Measurements from ENCODE around the gene HEATR5A. TPM values are rescaled to one million over a fixed set of nuclear protein-coding genes. Genes with fewer than 3 reads are reported as not detected.

HEATR5A gene
- total and polyA plus RNA-seq, 2 of the 13 experiments (the other 11 are each of a cell fraction or from before 2014, with no cell fraction given): 36.4 to 105 TPM

DNA sequence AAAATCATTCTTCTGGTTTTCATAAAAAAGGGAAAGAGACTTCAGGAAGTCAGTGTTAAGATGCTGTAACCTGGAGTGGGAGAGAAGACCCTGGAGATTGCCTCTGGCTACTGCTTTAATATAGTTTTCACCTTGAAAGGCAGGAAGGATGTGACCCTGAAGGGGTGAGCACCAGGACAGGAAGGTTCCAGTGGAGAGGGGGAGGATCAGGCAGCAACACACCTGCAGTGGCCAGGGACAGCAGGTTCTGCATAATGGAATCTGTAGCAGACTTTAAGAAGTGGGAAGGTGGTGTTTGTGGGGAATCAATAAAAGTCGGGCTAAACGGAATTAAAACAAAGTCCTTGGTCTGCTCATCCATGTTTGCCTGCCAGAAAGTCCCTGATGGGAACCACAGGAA, 6.3 kb upstream of the HEATR5A start:
- no peak overlapping the region for H2AFZ ChIP-seq (ENCODE audit: low read length)
- H3K27ac ChIP-seq (ENCODE audit: extremely low read length, insufficient read depth, low read length): no peak overlapping the region
- ChIA-PET CTCF (ENCODE audit: low intra/inter-chr PET ratio, low total read pairs) (no interaction called here), POLR2A (interaction anchor here (1.0 to 3.2 kb wide), 2 partner anchors 25 to 30 kb away, joined by 3 to 17 read pairs; partner anchors contain the start of gene DTD2)
- BruUV-seq (replicated peaks): no TSS peak
- H3K4me1 ChIP-seq (ENCODE audit: insufficient read depth, low read length): peaks cover 7% of the 10 kb centered on the region
- no peaks in the 10 kb centered on the region for H4K20me1 ChIP-seq (ENCODE audit: insufficient read depth, low read length)
- no peak overlapping the region for H3K4me3 ChIP-seq (replicated peaks in 1 of 3; ENCODE audit: insufficient read depth in 1 of 3, low read depth in 2 of 3, low read length in 3 of 3)
- no peaks in the 10 kb centered on the region for H3K79me2 ChIP-seq (ENCODE audit: insufficient read depth, low read length)
- no peak overlapping the region for H3K4me2 ChIP-seq (ENCODE audit: low read depth, low read length)
- FAIRE-seq (no peak), DNase-seq (ENCODE audit: low spot score) (no peak), ATAC-seq (no peak)
- no peak for TF ChIP-seq ZNF598 (CRISPR knock-in tag; IDR thresholded peaks at IDR 0.05; ENCODE audit: borderline replicate concordance)
- no peak for TF ChIP-seq PHF5A (CRISPR knock-in tag; IDR thresholded peaks at IDR 0.05; ENCODE audit: low read depth, unreplicated experiment)
- TF ChIP-seq RBFOX2 (IDR thresholded peaks at IDR 0.05; ENCODE audit: low read depth, low read length): no peak
- TF ChIP-seq, protein P1, sequence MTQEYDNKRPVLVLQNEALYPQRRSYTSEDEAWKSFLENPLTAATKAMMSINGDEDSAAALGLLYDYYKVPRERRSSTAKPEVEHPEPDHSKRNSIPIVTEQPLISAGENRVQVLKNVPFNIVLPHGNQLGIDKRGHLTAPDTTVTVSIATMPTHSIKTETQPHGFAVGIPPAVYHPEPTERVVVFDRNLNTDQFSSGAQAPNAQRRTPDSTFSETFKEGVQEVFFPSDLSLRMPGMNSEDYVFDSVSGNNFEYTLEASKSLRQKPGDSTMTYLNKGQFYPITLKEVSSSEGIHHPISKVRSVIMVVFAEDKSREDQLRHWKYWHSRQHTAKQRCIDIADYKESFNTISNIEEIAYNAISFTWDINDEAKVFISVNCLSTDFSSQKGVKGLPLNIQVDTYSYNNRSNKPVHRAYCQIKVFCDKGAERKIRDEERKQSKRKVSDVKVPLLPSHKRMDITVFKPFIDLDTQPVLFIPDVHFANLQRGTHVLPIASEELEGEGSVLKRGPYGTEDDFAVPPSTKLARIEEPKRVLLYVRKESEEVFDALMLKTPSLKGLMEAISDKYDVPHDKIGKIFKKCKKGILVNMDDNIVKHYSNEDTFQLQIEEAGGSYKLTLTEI (CRISPR knock-in tag; conservative IDR thresholded peaks at IDR 0.05): no peak
- TF ChIP-seq ZNF672 (CRISPR knock-in tag; IDR thresholded peaks at IDR 0.05): no peak
- TF ChIP-seq, protein P2, sequence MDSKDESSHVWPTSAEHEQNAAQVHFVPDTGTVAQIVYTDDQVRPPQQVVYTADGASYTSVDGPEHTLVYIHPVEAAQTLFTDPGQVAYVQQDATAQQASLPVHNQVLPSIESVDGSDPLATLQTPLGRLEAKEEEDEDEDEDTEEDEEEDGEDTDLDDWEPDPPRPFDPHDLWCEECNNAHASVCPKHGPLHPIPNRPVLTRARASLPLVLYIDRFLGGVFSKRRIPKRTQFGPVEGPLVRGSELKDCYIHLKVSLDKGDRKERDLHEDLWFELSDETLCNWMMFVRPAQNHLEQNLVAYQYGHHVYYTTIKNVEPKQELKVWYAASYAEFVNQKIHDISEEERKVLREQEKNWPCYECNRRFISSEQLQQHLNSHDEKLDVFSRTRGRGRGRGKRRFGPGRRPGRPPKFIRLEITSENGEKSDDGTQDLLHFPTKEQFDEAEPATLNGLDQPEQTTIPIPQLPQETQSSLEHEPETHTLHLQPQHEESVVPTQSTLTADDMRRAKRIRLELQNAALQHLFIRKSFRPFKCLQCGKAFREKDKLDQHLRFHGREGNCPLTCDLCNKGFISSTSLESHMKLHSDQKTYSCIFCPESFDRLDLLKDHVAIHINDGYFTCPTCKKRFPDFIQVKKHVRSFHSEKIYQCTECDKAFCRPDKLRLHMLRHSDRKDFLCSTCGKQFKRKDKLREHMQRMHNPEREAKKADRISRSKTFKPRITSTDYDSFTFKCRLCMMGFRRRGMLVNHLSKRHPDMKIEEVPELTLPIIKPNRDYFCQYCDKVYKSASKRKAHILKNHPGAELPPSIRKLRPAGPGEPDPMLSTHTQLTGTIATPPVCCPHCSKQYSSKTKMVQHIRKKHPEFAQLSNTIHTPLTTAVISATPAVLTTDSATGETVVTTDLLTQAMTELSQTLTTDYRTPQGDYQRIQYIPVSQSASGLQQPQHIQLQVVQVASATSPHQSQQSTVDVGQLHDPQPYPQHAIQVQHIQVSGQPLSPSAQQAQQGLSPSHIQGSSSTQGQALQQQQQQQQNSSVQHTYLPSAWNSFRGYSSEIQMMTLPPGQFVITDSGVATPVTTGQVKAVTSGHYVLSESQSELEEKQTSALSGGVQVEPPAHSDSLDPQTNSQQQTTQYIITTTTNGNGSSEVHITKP (CRISPR knock-in tag; IDR thresholded peaks at IDR 0.05; ENCODE audit: low read depth): no peak
- TF ChIP-seq ZNF776 (CRISPR knock-in tag; IDR thresholded peaks at IDR 0.05): no peak
- TF ChIP-seq, protein P3, sequence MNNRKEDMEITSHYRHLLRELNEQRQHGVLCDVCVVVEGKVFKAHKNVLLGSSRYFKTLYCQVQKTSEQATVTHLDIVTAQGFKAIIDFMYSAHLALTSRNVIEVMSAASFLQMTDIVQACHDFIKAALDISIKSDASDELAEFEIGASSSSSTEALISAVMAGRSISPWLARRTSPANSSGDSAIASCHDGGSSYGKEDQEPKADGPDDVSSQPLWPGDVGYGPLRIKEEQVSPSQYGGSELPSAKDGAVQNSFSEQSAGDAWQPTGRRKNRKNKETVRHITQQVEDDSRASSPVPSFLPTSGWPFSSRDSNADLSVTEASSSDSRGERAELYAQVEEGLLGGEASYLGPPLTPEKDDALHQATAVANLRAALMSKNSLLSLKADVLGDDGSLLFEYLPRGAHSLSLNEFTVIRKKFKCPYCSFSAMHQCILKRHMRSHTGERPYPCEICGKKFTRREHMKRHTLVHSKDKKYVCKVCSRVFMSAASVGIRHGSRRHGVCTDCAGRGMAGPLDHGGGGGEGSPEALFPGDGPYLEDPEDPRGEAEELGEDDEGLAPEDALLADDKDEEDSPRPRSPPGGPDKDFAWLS (CRISPR knock-in tag; IDR thresholded peaks at IDR 0.05; ENCODE audit: borderline replicate concordance): no peak
- TF ChIP-seq BORCS8-MEF2B (CRISPR knock-in tag; IDR thresholded peaks at IDR 0.05): no peak
- TF ChIP-seq, protein P4, sequence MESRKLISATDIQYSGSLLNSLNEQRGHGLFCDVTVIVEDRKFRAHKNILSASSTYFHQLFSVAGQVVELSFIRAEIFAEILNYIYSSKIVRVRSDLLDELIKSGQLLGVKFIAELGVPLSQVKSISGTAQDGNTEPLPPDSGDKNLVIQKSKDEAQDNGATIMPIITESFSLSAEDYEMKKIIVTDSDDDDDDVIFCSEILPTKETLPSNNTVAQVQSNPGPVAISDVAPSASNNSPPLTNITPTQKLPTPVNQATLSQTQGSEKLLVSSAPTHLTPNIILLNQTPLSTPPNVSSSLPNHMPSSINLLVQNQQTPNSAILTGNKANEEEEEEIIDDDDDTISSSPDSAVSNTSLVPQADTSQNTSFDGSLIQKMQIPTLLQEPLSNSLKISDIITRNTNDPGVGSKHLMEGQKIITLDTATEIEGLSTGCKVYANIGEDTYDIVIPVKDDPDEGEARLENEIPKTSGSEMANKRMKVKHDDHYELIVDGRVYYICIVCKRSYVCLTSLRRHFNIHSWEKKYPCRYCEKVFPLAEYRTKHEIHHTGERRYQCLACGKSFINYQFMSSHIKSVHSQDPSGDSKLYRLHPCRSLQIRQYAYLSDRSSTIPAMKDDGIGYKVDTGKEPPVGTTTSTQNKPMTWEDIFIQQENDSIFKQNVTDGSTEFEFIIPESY (CRISPR knock-in tag; IDR thresholded peaks at IDR 0.05): no peak
- no peak for TF ChIP-seq SKI (IDR thresholded peaks at IDR 0.05; ENCODE audit: partially characterized antibody)
- TF ChIP-seq KDM1A (CRISPR knock-in tag; IDR thresholded peaks at IDR 0.05): no peak
- no peak for TF ChIP-seq KLF9 (CRISPR knock-in tag; IDR thresholded peaks at IDR 0.05; ENCODE audit: low read depth)
- no peak for TF ChIP-seq ZNF143 (CRISPR knock-in tag; IDR thresholded peaks at IDR 0.05)
- in situ Hi-C loops (cut with HindIII; ENCODE audit: extremely low pct_ligation_motif_present, low pct_unique_long_range_greater_than_20kb) (no loop called here), intact Hi-C loops (cut with micrococcal nuclease; ENCODE audit: unreplicated experiment) (no loop called here)
- no peaks in the 10 kb centered on the region for H3K9me3 ChIP-seq (ENCODE audit: low read length)
- H3K9ac ChIP-seq (ENCODE audit: insufficient read depth, low read depth, low read length): no peak overlapping the region
- no peaks in the 10 kb centered on the region for H3K27me3 ChIP-seq (ENCODE audit: control insufficient read depth in 1 of 2, insufficient read depth in 2 of 2, low read length in 2 of 2)
- no peaks in the 10 kb centered on the region for H3K36me3 ChIP-seq (replicated peaks in 1 of 2; ENCODE audit: control insufficient read depth in 1 of 2, insufficient read depth in 2 of 2, low read length in 2 of 2)
- 65% methylated on average over 2 of the region's 2 CpGs for WGBS (ENCODE audit: low lambda C conversion rate)
